Kidney (tissue), 14 donors: ENCODE measurements around the gene U2SURP. TPM values are rescaled to one million over a fixed set of nuclear protein-coding genes. Genes with fewer than 3 reads are reported as not detected.
A peak's percentile ranks its signal among the peaks of the same experiment; 100 is the strongest.
"Not testable (repeated sequence)": the region's sequence is repeated elsewhere in the genome, so short reads cannot be mapped to it uniquely, and the experiment has no call there.

Source experiments
- DNase-seq, 5 donors: peaks; one replicate each; pipeline ENCODE4 v3.0.0-alpha.2; 2013 to 2020
- FAIRE-seq: peaks from 2 replicates; lab custom pipeline; 2012; peaks lifted over from hg19 to GRCh38; lab: Jason Lieb, UNC
- H3K27ac ChIP-seq, 2 donors: one replicate each; pipeline ENCODE4 v1.7.0; 2013; ENCODE audit warnings: low read depth in 2 of 2, low read length in 2 of 2, inconsistent platforms in 1 of 2
- H3K27me3 ChIP-seq: one replicate; pipeline ENCODE4 v1.7.1; 2013; ENCODE audit warnings: low read length, inconsistent platforms; ENCODE audit not compliant: control insufficient read depth, insufficient read depth
- H3K36me3 ChIP-seq, 3 donors: one replicate each; pipeline versions ENCODE4 v1.7.0 to v1.7.1; 2013; ENCODE audit warnings: low read length in 3 of 3, control low read depth in 1 of 3, inconsistent platforms in 1 of 3; ENCODE audit not compliant: insufficient read depth in 3 of 3, control insufficient read depth in 2 of 3
- H3K4me1 ChIP-seq, 3 donors: one replicate each; pipeline versions ENCODE4 v1.7.0 to v1.7.1; 2013; ENCODE audit warnings: low read length in 3 of 3, inconsistent platforms in 1 of 3, low read depth in 1 of 3; ENCODE audit not compliant: control insufficient read depth in 2 of 3, insufficient read depth in 2 of 3
- H3K4me3 ChIP-seq, 3 donors: one replicate each; pipeline versions ENCODE4 v1.7.0 to v1.8.1; 2013; ENCODE audit warnings: low read length in 3 of 3, control low read depth in 1 of 3, inconsistent platforms in 1 of 3
- H3K9ac ChIP-seq, 3 donors: one replicate each; pipeline versions ENCODE4 v1.7.0 to v1.7.1; 2013; ENCODE audit warnings: low read length in 3 of 3, control low read depth in 1 of 3, inconsistent platforms in 1 of 3
- H3K9me3 ChIP-seq, 3 donors: one replicate each; pipeline versions ENCODE4 v1.7.0 to v1.7.1; 2013; ENCODE audit warnings: low read length in 3 of 3, control low read depth in 1 of 3, inconsistent platforms in 1 of 3; ENCODE audit not compliant: control insufficient read depth in 2 of 3, insufficient read depth in 1 of 3
- CTCF ChIP-seq: IDR thresholded peaks from 3 replicates; pipeline ENCODE4 v1.5.1; 2012; ENCODE audit warnings: mild to moderate bottlenecking, moderate library complexity, borderline replicate concordance; ENCODE audit not compliant: insufficient read depth; ENCODE audit errors: extremely low read depth
- intact Hi-C: fragments of 100-400 bp; cut with DNase I; formaldehyde crosslinking; loops from one replicate; pipeline ENCODE4 v1.11.1; 2022
- polyA plus RNA-seq: library from polyadenylated mRNA; stranded (reverse); fragments of 350-450 nt; fragmentation: Illumina TruSeq; extraction: RNeasy Lipid Tissue Mini Kit (QIAGEN cat#74804); gene quantifications from one replicate; pipeline ENCODE4 v1.2.3, GENCODE V29; 2014; ENCODE audit warnings: low read depth, low replicate concordance; ENCODE audit not compliant: insufficient read depth
- total RNA-seq: library from RNA; stranded (reverse); fragmentation: NEBNext Ultra II Directional; extraction: Animal tissue kit (Norgen Biotek cat#: 25700); gene quantifications from one replicate; pipeline ENCODE4 v1.2.1, GENCODE V29; 2021
- donor health status: control.
- donor health status: control.
- donor health status: control.
- donor health status: control.
- donor health status: control.
- donor health status: DM: yes; HTN: yes; CAD: no.
- donor health status: Normal renal cell carcinoma (clear cell type).

The U2SURP gene
- total and polyA plus RNA-seq, 2 donors from 2014 or later = 23.0 to 97.7 TPM

DNA sequence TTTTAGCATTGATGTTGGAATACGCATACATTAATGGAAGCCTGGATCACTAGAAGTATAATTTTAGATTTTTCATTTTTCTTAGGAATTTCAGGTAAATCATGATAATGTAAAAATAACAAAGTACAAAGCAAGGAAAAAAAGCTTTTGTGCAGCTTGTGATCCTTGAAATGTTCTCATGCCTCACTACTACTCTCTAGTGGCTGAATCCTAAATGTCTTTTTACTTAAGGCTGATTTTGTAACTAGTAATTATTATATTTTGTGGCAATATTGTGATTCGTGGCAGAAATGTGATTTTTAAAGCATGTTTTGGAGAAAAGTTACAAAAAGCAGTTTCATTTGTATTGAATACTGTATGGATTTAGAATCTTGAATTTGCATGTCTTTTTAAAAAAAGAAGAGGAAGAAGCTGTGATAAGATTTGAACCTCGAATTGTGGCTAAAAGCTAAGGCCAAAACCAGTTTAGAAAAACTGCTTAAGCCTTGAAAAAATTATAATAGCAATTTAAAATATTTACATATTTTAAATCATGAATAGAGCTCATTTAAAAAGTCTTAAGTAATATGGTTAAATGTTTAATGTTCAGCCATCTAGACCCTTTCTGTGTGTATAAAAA, 39.0 kb downstream of the U2SURP start:
- peak; percentile 12 for TF ChIP-seq CTCF
- peak in 2 of 5 donors; percentile 29 to 30 for DNase-seq
- no peak overlapping the region for H3K9ac ChIP-seq
- no peaks in the 10 kb centered on the region for H3K27me3 ChIP-seq
- intact Hi-C loops = no loop called here
- no peaks in the 10 kb centered on the region for H3K4me1 ChIP-seq
- H3K27ac ChIP-seq = no peak overlapping the region
- H3K4me3 ChIP-seq = no peak overlapping the region
- peak; percentile 62 for FAIRE-seq
- H3K36me3 ChIP-seq = peaks cover 17 to 29% (median 19%) of the 10 kb centered on the region in 3 donors
- H3K9me3 ChIP-seq = no peaks in the 10 kb centered on the region

DNA sequence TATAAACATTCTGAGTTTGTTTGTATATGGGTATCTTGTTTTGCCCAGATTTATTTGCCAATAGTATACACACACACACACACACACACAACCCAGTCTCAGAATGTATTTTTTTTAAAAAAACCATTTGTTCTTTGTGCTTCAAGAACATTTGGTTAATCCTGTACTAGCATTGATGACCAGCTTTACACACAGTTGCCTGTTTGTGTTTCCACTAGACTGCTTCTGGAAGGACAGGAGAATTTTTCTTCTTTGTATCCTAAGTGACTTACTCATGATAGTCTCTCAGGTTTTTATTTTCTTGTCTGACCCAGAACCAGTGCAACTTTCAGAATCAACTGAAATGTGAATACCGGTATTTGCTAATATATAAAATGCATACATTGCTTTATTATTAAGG, 40.5 kb downstream of the U2SURP start:
- peak in 1 of 5 donors; percentile 17 for DNase-seq
- no peak overlapping the region for H3K27ac ChIP-seq
- H3K27me3 ChIP-seq = no peaks in the 10 kb centered on the region
- no peaks in the 10 kb centered on the region for H3K9me3 ChIP-seq
- TF ChIP-seq CTCF = no peak
- no peak overlapping the region for H3K9ac ChIP-seq
- intact Hi-C loops = no loop called here
- FAIRE-seq = peak; percentile 37
- no peaks in the 10 kb centered on the region for H3K4me1 ChIP-seq
- H3K36me3 ChIP-seq = peaks cover 12 to 27% (median 14%) of the 10 kb centered on the region in 3 donors
- no peak overlapping the region for H3K4me3 ChIP-seq

- H3K36me3 ChIP-seq = peaks cover 5 to 21% (median 14%) of the 10 kb centered on the region in 3 donors
- DNase-seq (no peak), FAIRE-seq (no peak)
- H3K9ac ChIP-seq = no peak overlapping the region
- intact Hi-C loops = no loop called here
- H3K27me3 ChIP-seq = no peaks in the 10 kb centered on the region
- no peak overlapping the region for H3K4me3 ChIP-seq
- no peak overlapping the region for H3K27ac ChIP-seq
- no peaks in the 10 kb centered on the region for H3K9me3 ChIP-seq
- TF ChIP-seq CTCF = no peak
- no peaks in the 10 kb centered on the region for H3K4me1 ChIP-seq
Measured at GRCh38 chr3:143045639-143046038, 44.3 kb downstream of the U2SURP start.

DNA sequence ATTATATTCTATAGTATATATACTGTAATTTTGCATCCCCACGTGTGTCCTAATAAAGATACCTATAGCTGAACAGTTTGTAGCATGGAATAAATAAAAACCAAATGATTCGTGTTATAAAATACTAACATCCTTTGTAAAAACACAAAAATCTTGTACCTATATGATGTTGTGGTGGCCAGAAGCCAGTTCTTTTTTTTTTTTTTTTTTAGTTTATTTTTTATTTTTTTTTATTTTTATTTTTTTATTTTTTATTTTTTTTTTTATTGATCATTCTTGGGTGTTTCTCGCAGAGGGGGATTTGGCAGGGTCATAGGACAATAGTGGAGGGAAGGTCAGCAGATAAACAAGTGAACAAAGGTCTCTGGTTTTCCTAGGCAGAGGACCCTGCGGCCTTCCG, 44.7 kb downstream of the U2SURP start:
- H3K9ac ChIP-seq, H3K27ac ChIP-seq, H3K9me3 ChIP-seq, H3K27me3 ChIP-seq, intact Hi-C loops, H3K4me3 ChIP-seq, DNase-seq, H3K4me1 ChIP-seq: not testable (repeated sequence)
- peak; percentile 42 for FAIRE-seq
- H3K36me3 ChIP-seq = peaks cover 5 to 21% (median 14%) of the 10 kb centered on the region in 3 donors
